Upper lobe of left lung (tissue), 6 donors: ENCODE data around the gene UNC5A. TPM values are rescaled to one million over a fixed set of nuclear protein-coding genes. Genes with fewer than 3 reads are reported as not detected.
A peak's percentile ranks its signal among the peaks of the same experiment; 100 is the strongest.

ENCODE experiments used
- ATAC-seq, 2 donors: fragments of 200-7000 bp; cut with Tn5 transposase; one replicate each; pipeline ENCODE4 v1.9.1; 2022; ENCODE audit warnings: mild to moderate bottlenecking in 2 of 2, moderate library complexity in 2 of 2; ENCODE audit not compliant: low FRiP score in 2 of 2
- DNase-seq, 2 donors: peaks; one replicate each; pipeline ENCODE4 v3.0.0-alpha.2; 2019 to 2020
- H3K27ac ChIP-seq, 4 donors: fragments of 200-600 bp; sonication (generic); one replicate each; pipeline ENCODE4 v1.5.1; 2016 to 2019
- H3K27me3 ChIP-seq, 4 donors: fragments of 200-600 bp; sonication (generic); one replicate each; pipeline ENCODE4 v1.5.1; 2017 to 2019
- H3K36me3 ChIP-seq, 4 donors: fragments of 200-600 bp; sonication (generic); one replicate each; pipeline ENCODE4 v1.5.1; 2016 to 2019
- H3K4me1 ChIP-seq, 4 donors: fragments of 200-600 bp; sonication (generic); one replicate each; pipeline ENCODE4 v1.5.1; 2018 to 2019
- H3K4me3 ChIP-seq, 4 donors: fragments of 200-600 bp; sonication (generic); one replicate each; pipeline ENCODE4 v1.5.1; 2017 to 2019; ENCODE audit warnings: mild to moderate bottlenecking in 2 of 4, moderate library complexity in 1 of 4
- H3K9me3 ChIP-seq, 4 donors: fragments of 200-600 bp; sonication (generic); one replicate each; pipeline ENCODE4 v1.5.1; 2018 to 2019
- EP300 ChIP-seq, 4 donors: sonication (generic); formaldehyde crosslinking; IDR thresholded peaks; one replicate each; pipeline ENCODE4 v1.5.1; 2017; ENCODE audit warnings: antibody characterized with exemption in 4 of 4, control low read depth in 2 of 4
- POLR2A ChIP-seq, 4 donors: fragments of 450-650 bp; IDR thresholded peaks; one replicate each; pipeline ENCODE4 v1.5.1; 2016 to 2017; ENCODE audit warnings: antibody characterized with exemption in 4 of 4, mild to moderate bottlenecking in 2 of 4
- POLR2AphosphoS5 ChIP-seq, 2 donors: sonication (generic); formaldehyde crosslinking; IDR thresholded peaks; one replicate each; pipeline ENCODE4 v1.5.1; 2017; ENCODE audit warnings: antibody characterized with exemption in 2 of 2
- WGBS, 2 donors: methylation state at CpG; one replicate each; pipeline ENCODE4 v1.1.5; 2017 to 2018; 5-methylcytosine and 5-hydroxymethylcytosine counted together
- total RNA-seq, 6 donors: library from RNA; depleted of rRNA in 4 of 6; stranded (reverse); fragments of >200 nt in 4 of 6; gene quantifications; one replicate each; pipeline versions ENCODE4 v1.1.0 to v1.2.1, GENCODE V29; 2016 to 2021
- TF ChIP-seq, protein P1 (sequence below), 6 experiments: fragments of 450-650 bp in 4 of 6; fragments of 200-600 bp in 2 of 6; sonication (generic) in 2 of 6; IDR thresholded peaks; one replicate each; pipeline ENCODE4 v1.5.1; 2016 to 2019; ENCODE audit warnings: antibody characterized with exemption in 6 of 6
- donor health status: DM: no; HTN: no; CAD: no; lungs with moderate emphysema.
- donor health status: DM: no; HTN: yes; CAD: no; lungs with severe emphysema.

The UNC5A gene
- total RNA-seq, 6 donors from 2014 or later, result 0.20 to 1.0 (median 0.39) TPM; not detected in 1

DNA sequence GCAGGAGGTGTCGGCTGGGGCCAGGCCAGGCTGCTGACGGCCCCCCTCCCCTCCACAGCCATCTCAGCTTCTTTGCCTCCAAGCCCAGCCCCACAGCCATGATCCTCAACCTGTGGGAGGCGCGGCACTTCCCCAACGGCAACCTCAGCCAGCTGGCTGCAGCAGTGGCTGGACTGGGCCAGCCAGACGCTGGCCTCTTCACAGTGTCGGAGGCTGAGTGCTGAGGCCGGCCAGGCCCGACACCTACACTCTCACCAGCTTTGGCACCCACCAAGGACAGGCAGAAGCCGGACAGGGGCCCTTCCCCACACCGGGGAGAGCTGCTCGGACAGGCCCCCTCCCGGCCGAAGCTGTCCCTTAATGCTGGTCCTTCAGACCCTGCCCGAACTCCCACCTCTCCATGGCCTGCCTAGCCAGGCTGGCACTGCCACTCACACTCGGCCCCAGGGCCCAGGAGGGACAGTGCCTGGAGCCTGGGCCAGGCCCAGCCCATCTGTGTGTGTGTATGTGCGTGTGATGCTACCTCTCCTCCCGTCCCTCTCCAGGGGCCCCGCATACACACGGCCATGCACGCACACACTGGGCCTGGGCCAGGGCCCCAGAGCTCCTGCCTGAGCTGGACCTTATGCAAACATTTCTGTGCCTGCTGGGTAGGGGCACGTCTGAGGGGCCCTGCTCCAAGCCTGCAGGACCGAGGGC, 69.5 kb downstream of the UNC5A start:
- peaks cover 0 to 8% (median 0%) of the 10 kb centered on the region in 4 donors for H3K36me3 ChIP-seq
- no peak overlapping the region for H3K27ac ChIP-seq
- H3K27me3 ChIP-seq, result peaks cover 0 to 6% (median 0%) of the 10 kb centered on the region in 4 donors
- no peak for TF ChIP-seq POLR2AphosphoS5 (IDR thresholded peaks at IDR 0.05)
- TF ChIP-seq POLR2A (IDR thresholded peaks at IDR 0.05), result no peak
- no peak for TF ChIP-seq EP300 (IDR thresholded peaks at IDR 0.05)
- TF ChIP-seq, protein P1, sequence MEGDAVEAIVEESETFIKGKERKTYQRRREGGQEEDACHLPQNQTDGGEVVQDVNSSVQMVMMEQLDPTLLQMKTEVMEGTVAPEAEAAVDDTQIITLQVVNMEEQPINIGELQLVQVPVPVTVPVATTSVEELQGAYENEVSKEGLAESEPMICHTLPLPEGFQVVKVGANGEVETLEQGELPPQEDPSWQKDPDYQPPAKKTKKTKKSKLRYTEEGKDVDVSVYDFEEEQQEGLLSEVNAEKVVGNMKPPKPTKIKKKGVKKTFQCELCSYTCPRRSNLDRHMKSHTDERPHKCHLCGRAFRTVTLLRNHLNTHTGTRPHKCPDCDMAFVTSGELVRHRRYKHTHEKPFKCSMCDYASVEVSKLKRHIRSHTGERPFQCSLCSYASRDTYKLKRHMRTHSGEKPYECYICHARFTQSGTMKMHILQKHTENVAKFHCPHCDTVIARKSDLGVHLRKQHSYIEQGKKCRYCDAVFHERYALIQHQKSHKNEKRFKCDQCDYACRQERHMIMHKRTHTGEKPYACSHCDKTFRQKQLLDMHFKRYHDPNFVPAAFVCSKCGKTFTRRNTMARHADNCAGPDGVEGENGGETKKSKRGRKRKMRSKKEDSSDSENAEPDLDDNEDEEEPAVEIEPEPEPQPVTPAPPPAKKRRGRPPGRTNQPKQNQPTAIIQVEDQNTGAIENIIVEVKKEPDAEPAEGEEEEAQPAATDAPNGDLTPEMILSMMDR (IDR thresholded peaks at IDR 0.05), result no peak
- H3K9me3 ChIP-seq, result no peaks in the 10 kb centered on the region
- WGBS, 2 donors, result 82 to 98% methylated on average over 10 to 19 of the region's 23 CpGs
- DNase-seq, result peak in 1 of 2 donors; percentile 68
- ATAC-seq, result no peak
- H3K4me1 ChIP-seq, result no peaks in the 10 kb centered on the region
- H3K4me3 ChIP-seq, result no peak overlapping the region

DNA sequence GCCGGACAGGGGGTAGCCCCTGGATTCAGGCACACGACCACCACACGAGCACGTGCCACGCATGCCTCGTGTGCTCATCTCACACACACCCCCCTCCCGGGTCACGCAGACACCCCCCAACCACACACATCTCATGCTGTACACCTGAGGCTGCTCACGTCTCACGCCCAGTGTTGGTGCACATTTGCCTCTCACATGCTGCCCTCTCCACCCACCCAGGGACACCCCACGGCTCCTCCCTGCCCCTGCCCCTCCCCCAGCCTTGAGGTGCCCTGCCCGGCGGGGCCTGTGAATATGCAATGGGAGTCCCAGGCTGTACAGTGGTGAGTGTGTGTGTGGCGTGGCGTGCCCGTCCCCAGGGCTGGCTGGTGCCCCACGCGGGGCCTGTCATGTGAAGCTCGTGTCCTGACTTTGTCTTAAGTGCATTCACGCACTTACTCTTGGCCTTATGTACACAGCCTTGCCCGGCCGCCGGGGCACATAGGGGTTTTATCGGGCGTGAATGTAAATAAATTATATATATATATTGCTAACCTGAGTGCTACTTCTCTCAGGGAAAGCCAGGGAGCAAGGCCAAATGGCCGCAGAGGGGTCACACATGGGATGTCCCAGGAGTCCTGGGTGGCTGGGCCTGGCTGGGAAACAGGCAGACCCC, 70.1 kb downstream of the UNC5A start:
- H3K27me3 ChIP-seq, result peaks cover 0 to 6% (median 0%) of the 10 kb centered on the region in 4 donors
- no peak overlapping the region for H3K27ac ChIP-seq
- H3K36me3 ChIP-seq, result peaks cover 0 to 8% (median 0%) of the 10 kb centered on the region in 4 donors
- 81 to 95% methylated on average over 17 to 26 of the region's 26 CpGs for WGBS, 2 donors
- no peaks in the 10 kb centered on the region for H3K9me3 ChIP-seq
- no peak for ATAC-seq
- DNase-seq, result peak in 1 of 2 donors; percentile 78
- no peaks in the 10 kb centered on the region for H3K4me1 ChIP-seq
- no peak for TF ChIP-seq EP300 (IDR thresholded peaks at IDR 0.05)
- no peak for TF ChIP-seq POLR2A (IDR thresholded peaks at IDR 0.05)
- TF ChIP-seq POLR2AphosphoS5 (IDR thresholded peaks at IDR 0.05), result no peak
- TF ChIP-seq, protein P1 (IDR thresholded peaks at IDR 0.05), result no peak
- H3K4me3 ChIP-seq, result no peak overlapping the region

DNA sequence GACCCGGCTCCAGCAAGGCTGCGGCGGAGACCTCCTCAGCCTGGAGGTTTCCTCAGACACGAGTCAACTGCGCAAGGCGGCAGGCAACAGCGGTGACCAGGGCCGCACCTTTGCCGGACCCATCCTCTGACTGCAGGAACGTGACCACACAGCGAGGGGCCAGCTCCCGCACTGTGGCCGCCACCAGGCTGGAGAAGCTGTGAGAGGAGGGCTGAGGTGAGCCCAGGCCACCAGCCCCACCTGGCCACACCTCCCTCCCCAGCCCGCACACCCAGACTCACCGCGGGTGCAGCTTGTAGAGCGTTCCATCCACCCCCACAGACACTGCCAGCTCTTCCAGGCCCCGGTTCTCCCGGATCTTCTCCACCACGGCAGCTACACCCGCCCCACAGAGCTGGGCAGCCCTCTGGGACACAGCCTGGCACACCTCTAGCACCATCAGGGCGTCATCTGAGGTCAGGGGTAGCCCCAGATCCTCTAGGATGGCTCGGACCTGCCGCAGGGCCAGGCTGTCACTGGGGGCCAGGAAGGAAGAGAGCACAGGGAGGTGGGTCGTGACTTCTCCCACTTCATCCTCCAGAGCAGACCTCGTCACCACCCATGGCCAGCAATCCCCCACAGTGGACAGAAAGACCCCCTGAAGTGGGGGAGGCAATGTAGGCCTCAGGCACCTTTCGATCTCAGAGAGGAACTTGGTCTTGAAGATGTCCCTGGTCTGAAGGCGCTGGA, 70.8 kb downstream of the UNC5A start:
- WGBS, 2 donors, result 93 to 96% methylated on average over 11 to 28 of the region's 28 CpGs
- TF ChIP-seq POLR2AphosphoS5 (IDR thresholded peaks at IDR 0.05) (no peak), EP300 (IDR thresholded peaks at IDR 0.05) (no peak), POLR2A (IDR thresholded peaks at IDR 0.05) (no peak)
- TF ChIP-seq, protein P1 (IDR thresholded peaks at IDR 0.05), result no peak
- H3K36me3 ChIP-seq, result peaks cover 0 to 8% (median 0%) of the 10 kb centered on the region in 4 donors

GRCh38 chr5:176881816-176882566, 71.6 kb downstream of the UNC5A start:
- DNase-seq (peak in 1 of 2 donors; percentile 58), ATAC-seq (no peak)
- Histone ChIP-seq H3K36me3 (peaks cover 0 to 8% (median 0%) of the 10 kb centered on the region in 4 donors), H3K4me1 (no peaks in the 10 kb centered on the region), H3K9me3 (no peaks in the 10 kb centered on the region), H3K4me3 (no peak overlapping the region), H3K27me3 (no peaks in the 10 kb centered on the region), H3K27ac (no peak overlapping the region)
- WGBS, 2 donors, result 92 to 95% methylated on average over 22 to 25 of the region's 25 CpGs
- no peak for TF ChIP-seq POLR2A (IDR thresholded peaks at IDR 0.05)
- no peak for TF ChIP-seq EP300 (IDR thresholded peaks at IDR 0.05)
- TF ChIP-seq POLR2AphosphoS5 (IDR thresholded peaks at IDR 0.05), result no peak
- TF ChIP-seq, protein P1 (IDR thresholded peaks at IDR 0.05), result no peak

More for the DNA sequence above, 70.8 kb downstream of the UNC5A start:
- ATAC-seq (no peak), DNase-seq (peak in 1 of 2 donors; percentile 69)
- Histone ChIP-seq H3K9me3 (no peaks in the 10 kb centered on the region), H3K27me3 (peaks cover 0 to under 1% (median 0%) of the 10 kb centered on the region in 4 donors), H3K4me1 (no peaks in the 10 kb centered on the region), H3K27ac (no peak overlapping the region), H3K4me3 (no peak overlapping the region)
